ENCODE results near the gene VTN.

Gene VTN

GRCh38 chr17:28368306-28368831, 1.7 kb downstream of the VTN start:
- DNase-seq, result no peak

- DNase-seq, result no peak
Observed at GRCh38 chr17:28367641-28368305, 2.3 kb downstream of the VTN start.

GRCh38 chr17:28366605-28367004, 3.5 kb downstream of the VTN start:
- DNase-seq, result peak in 1 of 2 experiments; percentile 16

GRCh38 chr17:28365487-28365886, 4.6 kb downstream of the VTN start:
- DNase-seq, result no peak

GRCh38 chr17:28364665-28365363, 5.3 kb downstream of the VTN start, which contains the start of gene SEBOX:
Gene SEBOX, minus strand, starts transcription at chr17:28365199. Its CDS starts 48 bp downstream, at chr17:28365151.
- DNase-seq, result no peak

GRCh38 chr17:28363776-28364650, 6.1 kb downstream of the VTN start:
- DNase-seq, result no peak

GRCh38 chr17:28363186-28363585, 6.9 kb downstream of the VTN start:
- no peak for DNase-seq

GRCh38 chr17:28357901-28358197, 12.3 kb downstream of the VTN start:
- DNase-seq, result no peak

- DNase-seq, result peak; percentile 87 to 93
Observed at GRCh38 chr17:28357061-28357900, 12.8 kb downstream of the VTN start, which contains the start of gene POLDIP2. Gene POLDIP2, minus strand, starts transcription at chr17:28357527. Its CDS starts 79 bp downstream, at chr17:28357448.

- no peak for DNase-seq
Observed at GRCh38 chr17:28350271-28350670, 19.8 kb downstream of the VTN start.

- DNase-seq, result no peak
Observed at GRCh38 chr17:28348979-28349378, 21.1 kb downstream of the VTN start.

GRCh38 chr17:28347261-28347891, 22.7 kb downstream of the VTN start:
- no peak for DNase-seq

GRCh38 chr17:28346746-28347246, 23.3 kb downstream of the VTN start:
- peak in 1 of 2 experiments; percentile 13 for DNase-seq

- no peak for DNase-seq
Observed at GRCh38 chr17:28346199-28346580, 23.9 kb downstream of the VTN start.

GRCh38 chr17:28345419-28346198, 24.5 kb downstream of the VTN start:
- no peak for DNase-seq

GRCh38 chr17:28344435-28344901, 25.6 kb downstream of the VTN start:
- no peak for DNase-seq

GRCh38 chr17:28344011-28344410, 26.1 kb downstream of the VTN start:
- DNase-seq, result no peak

- DNase-seq, result no peak
Observed at GRCh38 chr17:28343491-28343932, 26.6 kb downstream of the VTN start.

- DNase-seq, result no peak
Observed at GRCh38 chr17:28342313-28342712, 27.8 kb downstream of the VTN start.

- no peak for DNase-seq
Observed at GRCh38 chr17:28341516-28341915, 28.6 kb downstream of the VTN start.

GRCh38 chr17:28340374-28340773, 29.7 kb downstream of the VTN start:
- no peak for DNase-seq
